Measurements from ENCODE around the gene GNG3.

- TF ChIP-seq POLR2A (IDR thresholded peaks at IDR 0.05; ENCODE audit: control extremely low read depth in 1 of 2, low read depth in 2 of 2, low read length in 2 of 2) (no peak), CTCF (IDR thresholded peaks at IDR 0.05; ENCODE audit: control extremely low read depth in 1 of 3, insufficient read depth in 1 of 3, low read depth in 1 of 3, low read length in 3 of 3) (no peak), POLR2AphosphoS5 (IDR thresholded peaks at IDR 0.05; ENCODE audit: low read depth, low read length) (no peak), TAF1 (IDR thresholded peaks at IDR 0.05; ENCODE audit: low read depth, low read length) (no peak), HDAC2 (IDR thresholded peaks at IDR 0.05; ENCODE audit: borderline replicate concordance in 1 of 2, low read depth in 2 of 2, low read length in 2 of 2) (no peak)
Observed at GRCh38 chr11:62719302-62719978, 12.0 kb downstream of the GNG3 start.
